ENCODE results near the gene SNX20. TPM values are rescaled to one million over a fixed set of nuclear protein-coding genes. Genes with fewer than 3 reads are reported as not detected.

Gene SNX20
- total RNA-seq: not detected in 2 replicates

GRCh38 chr16:50681021-50681885 lies at the start of gene SNX20:
SNX20 (minus strand) TSS chr16:50681312; CDS start chr16:50677526, 3,786 bp downstream.

GRCh38 chr16:50692999-50693781 lies 12.1 kb upstream of the SNX20 start, which contains the start of gene NOD2:
NOD2 (plus strand) TSS chr16:50693606; CDS start chr16:50699496, 5,890 bp downstream.

Other genes with a start within 250 kb of the SNX20 start
- 0.32 and 1.6 TPM in 2 replicates for gene NKD1, start 132.9 kb downstream of the SNX20 start, total RNA-seq
- gene NOD2, start 12.3 kb upstream of the SNX20 start, total RNA-seq: not detected in 2 replicates
- gene CYLD, start 60.8 kb upstream of the SNX20 start, total RNA-seq: 15.2 TPM in 2 replicates